Mucosa of stomach (tissue), 1 donor: ENCODE data around the gene AGAP5.
"Not testable (repeated sequence)": the region's sequence is repeated elsewhere in the genome, so short reads cannot be mapped to it uniquely, and the experiment has no call there.

ENCODE experiments used
- H3K27me3 ChIP-seq: one replicate; pipeline ENCODE4 v1.7.0; 2013; ENCODE audit warnings: mild to moderate bottlenecking, low read length; ENCODE audit not compliant: control insufficient read depth, insufficient read depth
- H3K36me3 ChIP-seq: one replicate; pipeline ENCODE4 v1.7.0; 2013; ENCODE audit warnings: low read length; ENCODE audit not compliant: control insufficient read depth, insufficient read depth
- H3K4me1 ChIP-seq: one replicate; pipeline ENCODE4 v1.7.0; 2013; ENCODE audit warnings: mild to moderate bottlenecking, low read length; ENCODE audit not compliant: control insufficient read depth, insufficient read depth
- H3K4me3 ChIP-seq: one replicate; pipeline ENCODE4 v1.7.0; 2013; ENCODE audit warnings: low read length
- H3K9ac ChIP-seq: one replicate; pipeline ENCODE4 v1.7.0; 2013; ENCODE audit warnings: mild to moderate bottlenecking, low read length, moderate library complexity
- H3K9me3 ChIP-seq: one replicate; pipeline ENCODE4 v1.7.0; 2013; ENCODE audit warnings: mild to moderate bottlenecking, low read length, moderate library complexity; ENCODE audit not compliant: control insufficient read depth
- donor health status: Pancreatic carcinoma.

The AGAP5 gene

DNA sequence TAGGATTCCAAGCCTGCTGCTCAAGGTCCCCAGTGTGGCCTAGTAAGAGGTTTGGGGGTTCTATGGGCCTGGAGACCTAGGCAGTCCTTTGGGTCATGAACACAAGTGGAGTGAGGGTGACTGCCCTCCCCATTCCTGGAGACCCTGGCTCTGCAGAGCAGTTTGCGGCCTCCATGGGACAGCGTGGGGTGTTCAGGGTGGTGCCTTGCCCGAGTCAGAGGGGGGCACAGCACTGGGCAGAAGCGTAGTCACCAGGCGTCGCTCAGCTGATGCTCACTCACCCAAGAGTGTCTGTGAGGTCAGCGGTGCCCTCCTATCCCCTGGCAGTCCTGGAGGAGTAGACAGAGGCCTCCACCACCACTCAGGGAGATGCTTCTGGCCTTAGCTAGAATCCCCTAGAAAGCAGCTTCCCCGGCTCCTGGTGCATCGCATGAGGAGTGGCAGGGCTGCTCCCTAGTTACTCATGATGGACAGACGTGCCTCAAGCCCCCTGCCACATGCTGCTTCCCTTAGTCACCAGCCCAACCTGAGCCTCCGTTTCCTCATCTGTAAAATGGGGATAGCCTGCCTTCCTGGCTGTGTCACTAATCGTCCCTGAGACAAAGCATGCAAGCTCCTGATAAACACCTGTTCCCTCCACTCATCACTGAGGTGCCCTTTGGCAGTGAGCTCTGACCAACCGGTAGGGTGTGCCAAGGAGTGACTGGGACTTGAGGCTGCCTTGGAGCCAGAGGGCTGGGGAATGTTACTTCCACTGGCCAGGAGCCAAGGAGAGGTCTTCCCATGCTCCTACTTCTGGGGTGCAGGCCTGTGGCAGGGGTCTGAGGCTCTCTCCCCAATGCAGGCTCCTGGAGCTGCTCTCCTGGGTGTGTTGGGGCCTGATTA, 33.5 kb downstream of the AGAP5 start:
- H3K36me3 ChIP-seq, H3K4me1 ChIP-seq, H3K4me3 ChIP-seq, H3K9ac ChIP-seq, H3K27me3 ChIP-seq, H3K9me3 ChIP-seq: not testable (repeated sequence)

DNA sequence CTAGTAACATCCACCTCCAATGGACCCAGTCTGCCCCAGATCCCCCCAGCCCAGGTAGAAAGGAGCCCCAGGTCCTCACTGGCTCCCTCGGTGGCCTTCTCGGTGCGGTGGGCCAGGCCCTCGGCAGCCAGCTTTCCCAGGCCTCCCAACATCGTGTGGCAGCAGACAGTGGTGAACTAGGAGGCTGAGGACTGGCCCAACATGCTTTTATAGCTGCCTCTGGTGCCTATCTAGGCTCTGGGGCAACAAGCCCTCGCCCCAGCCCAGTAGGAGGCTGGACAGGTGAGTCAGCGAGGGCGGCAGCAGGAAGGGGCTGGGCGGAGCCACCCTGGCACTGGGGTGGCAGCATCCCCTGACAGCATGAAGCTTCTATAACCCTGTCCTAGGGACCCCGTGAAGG, 34.3 kb downstream of the AGAP5 start:
- H3K27me3 ChIP-seq, H3K9me3 ChIP-seq, H3K9ac ChIP-seq, H3K4me3 ChIP-seq, H3K36me3 ChIP-seq, H3K4me1 ChIP-seq: not testable (repeated sequence)

DNA sequence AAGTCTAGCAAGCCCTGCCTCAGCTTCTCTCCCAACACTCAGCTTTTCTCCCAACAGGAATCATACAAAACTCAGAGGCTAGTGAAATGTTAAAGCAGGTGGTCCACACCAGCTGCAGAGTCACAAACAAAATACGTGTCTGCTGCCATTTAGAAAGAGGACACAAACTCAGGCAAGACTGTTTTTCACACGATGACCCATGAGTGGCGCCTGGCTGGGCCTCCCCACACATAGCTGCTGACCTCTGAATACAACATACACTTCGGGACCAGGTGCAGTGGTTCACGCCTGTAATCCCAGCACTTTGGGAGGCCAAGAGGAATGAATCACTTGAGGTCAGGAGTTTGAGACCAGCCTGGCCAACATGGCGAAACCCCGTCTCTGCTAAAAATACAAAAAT, 35.2 kb downstream of the AGAP5 start:
- not testable (repeated sequence) for H3K4me1 ChIP-seq, H3K36me3 ChIP-seq

DNA sequence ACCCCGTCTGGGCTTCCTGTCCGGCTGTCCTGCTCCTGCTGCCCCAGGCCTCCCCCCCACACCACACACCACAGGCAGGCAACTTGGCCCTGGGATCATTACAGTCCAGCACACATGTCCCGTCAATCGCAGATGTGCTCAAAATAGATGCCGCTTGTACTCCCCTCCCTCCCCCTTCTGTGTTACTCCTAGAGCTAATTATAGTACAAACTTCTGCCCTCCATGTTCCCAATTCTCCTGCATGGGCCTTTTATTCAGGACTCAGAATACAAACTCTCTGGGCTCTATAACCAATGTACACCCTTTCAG, 42.0 kb downstream of the AGAP5 start, which contains the start of gene SYNPO2L:
Gene SYNPO2L, minus strand, starts transcription at position 40 of the 309 bp plus-strand sequence. CDS start 107 bp downstream, outside the sequence.
- no peaks in the 10 kb centered on the region for H3K27me3 ChIP-seq
- no peak within 1 kb of the TSS for H3K4me3 ChIP-seq
- H3K9me3 ChIP-seq = no peaks in the 10 kb centered on the region
- no peaks in the 10 kb centered on the region for H3K4me1 ChIP-seq
- H3K9ac ChIP-seq = no peak within 1 kb of the TSS
- H3K36me3 ChIP-seq = no peaks in the 10 kb centered on the region

More for the DNA sequence above, 35.2 kb downstream of the AGAP5 start:
- not testable (repeated sequence) for H3K4me3 ChIP-seq, H3K9me3 ChIP-seq, H3K27me3 ChIP-seq, H3K9ac ChIP-seq

DNA sequence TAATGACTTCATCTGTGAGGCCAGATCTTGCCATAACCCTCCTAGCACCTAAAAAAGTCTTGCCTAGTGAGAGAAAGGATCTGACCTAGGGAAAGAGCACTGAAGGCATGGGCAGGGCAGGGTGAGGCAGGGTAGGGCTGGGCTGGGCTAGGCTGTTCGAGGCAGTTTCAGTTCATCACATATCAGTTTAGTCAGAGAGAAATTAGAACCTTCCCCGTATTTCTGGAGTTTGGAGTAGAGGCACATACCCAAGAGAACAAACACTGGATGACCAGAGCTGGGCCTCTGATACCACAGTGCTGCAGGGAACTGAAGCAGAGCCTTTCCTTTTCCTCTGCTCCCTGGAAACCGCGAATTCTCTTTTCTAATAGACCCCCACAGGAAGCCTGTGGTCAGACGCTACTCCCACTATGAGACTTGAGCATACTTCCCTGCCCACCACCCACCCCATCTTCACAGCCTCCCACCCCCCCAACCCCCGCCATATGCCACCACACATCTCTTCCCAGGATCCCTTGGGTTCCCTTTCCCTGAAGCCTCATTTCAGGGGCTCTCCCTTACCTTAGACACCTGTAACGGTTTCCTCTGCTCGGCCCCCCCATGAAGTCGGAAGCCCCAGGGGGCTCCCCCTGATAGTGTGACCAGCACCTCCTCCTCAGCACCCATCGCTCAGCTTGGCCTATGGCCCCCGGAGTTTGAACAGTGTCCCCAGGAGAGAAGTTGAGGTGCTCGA, 42.5 kb downstream of the AGAP5 start:
- Histone ChIP-seq H3K9ac (no peak overlapping the region), H3K4me3 (no peak overlapping the region), H3K9me3 (no peaks in the 10 kb centered on the region), H3K27me3 (no peaks in the 10 kb centered on the region), H3K4me1 (no peaks in the 10 kb centered on the region), H3K36me3 (no peaks in the 10 kb centered on the region)

DNA sequence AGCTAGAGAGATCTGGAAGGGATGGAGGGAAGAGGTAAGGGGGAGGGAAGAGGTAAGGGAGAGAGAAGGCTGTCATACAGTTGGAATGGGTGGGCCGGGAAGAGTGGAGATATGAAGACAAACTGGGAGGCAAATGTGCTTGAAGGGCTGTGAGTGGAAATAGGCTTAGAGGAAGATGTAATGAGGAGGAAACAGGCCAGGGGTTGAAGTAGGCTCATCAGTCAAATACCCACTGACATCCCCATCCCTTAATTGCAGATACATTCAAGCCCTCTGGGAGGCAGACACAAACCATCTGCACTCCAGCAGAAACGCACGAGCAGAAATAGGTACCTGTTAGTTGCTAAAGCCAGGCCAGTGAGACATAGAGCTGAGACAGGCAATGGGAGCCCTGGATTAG, 44.2 kb downstream of the AGAP5 start:
- Histone ChIP-seq H3K4me3 (no peak overlapping the region), H3K9ac (no peak overlapping the region), H3K27me3 (no peaks in the 10 kb centered on the region)

DNA sequence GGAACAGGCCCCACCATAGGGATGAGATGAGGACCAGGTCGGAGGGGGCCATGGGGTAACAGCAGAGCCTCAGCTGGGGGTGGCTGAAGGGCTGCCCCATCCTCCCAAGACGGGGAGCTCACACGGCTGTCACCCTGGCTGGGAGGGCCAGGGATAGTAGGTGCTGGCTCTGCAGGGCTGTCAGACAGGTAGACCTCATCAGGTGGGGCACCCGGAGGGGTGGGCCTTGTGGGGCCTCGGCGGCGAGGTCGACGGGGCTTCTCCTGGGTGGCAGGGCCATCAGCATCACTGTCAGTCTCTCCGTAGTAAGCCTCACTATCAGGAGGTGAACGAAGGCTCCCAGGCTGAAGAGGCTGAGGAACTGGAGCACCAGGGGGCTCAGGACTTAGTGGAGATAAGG, 44.7 kb downstream of the AGAP5 start:
- no peak overlapping the region for H3K4me3 ChIP-seq

More for the DNA sequence above, 44.2 kb downstream of the AGAP5 start:
- no peaks in the 10 kb centered on the region for H3K36me3 ChIP-seq
- no peaks in the 10 kb centered on the region for H3K4me1 ChIP-seq
- H3K9me3 ChIP-seq = no peaks in the 10 kb centered on the region

DNA sequence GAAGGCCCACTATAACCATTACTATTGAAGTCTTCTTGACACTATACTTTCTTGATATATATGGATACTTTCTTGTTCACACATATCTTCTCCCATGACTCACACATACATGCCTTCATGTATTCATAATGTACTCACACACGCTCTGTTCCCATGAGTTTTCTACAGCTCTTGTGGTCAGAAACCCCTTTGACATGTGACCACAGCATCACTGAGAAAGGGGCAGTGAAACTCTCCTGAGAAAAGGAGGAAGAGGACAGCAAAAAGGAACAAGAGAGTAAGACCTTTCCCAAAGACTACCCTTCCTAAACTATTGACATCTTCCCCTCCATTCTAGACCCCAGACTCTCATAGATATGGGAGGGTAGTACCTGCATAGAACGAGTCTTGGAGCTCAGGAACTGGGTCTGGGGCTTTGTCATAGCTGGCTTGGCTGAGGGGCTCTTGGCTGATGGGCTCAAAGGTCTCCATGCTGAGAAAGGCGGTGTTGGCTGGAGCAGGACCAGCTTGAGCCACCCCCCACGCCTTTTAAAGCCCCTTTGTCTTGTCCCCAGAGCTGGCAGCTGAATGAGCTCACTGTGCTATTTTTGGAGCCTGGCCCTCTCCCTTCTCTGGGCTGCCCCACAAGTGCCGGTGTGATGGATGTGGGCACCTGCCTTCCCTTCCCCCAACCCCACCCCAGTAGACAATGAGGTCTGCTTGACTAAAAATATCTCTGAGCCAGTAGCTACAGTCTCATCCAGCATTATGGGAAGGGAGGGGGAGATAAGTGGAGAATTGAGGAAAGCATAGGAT, 47.2 kb downstream of the AGAP5 start:
- H3K27me3 ChIP-seq = peaks cover 2% of the 10 kb centered on the region
- no peak overlapping the region for H3K9ac ChIP-seq
- H3K9me3 ChIP-seq = no peaks in the 10 kb centered on the region
- no peak overlapping the region for H3K4me3 ChIP-seq
- no peaks in the 10 kb centered on the region for H3K36me3 ChIP-seq
- H3K4me1 ChIP-seq = peaks cover 18% of the 10 kb centered on the region

More for the DNA sequence above, 44.7 kb downstream of the AGAP5 start:
- Histone ChIP-seq H3K36me3 (no peaks in the 10 kb centered on the region), H3K9ac (no peak overlapping the region), H3K9me3 (no peaks in the 10 kb centered on the region), H3K4me1 (peaks cover 5% of the 10 kb centered on the region), H3K27me3 (peaks cover 2% of the 10 kb centered on the region)

DNA sequence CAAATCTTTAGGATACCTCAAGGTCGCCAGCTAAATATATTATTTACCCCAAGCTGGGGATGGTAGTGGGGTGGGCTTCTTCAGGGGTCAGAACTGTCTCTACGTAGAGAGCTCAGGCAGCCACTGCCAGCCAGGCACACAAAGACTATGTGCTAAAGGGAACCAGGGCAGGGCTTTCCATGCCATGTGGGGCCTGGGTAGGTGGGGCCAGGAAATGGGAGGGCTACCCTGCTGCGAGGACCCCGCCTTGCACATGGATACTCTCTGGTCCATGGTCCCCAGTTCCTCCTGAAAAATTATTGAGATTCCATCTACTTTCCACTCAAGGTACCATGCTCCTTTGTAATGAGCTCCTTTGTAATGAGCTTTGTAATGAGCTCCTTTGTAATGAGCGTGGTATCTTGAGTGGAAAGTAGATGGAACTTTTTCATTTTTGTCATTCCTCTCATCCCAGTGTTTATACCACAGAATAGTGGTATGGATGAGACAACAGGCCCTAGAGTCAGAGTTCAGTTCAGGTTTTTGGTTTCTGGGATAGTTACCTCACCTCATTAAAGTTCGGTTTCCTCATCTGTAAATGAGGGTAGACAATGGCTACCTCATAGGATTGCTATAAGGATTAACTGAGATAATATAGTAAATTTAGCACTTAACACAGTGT, 47.9 kb downstream of the AGAP5 start:
- no peak overlapping the region for H3K9ac ChIP-seq
- H3K4me1 ChIP-seq = peaks cover 18% of the 10 kb centered on the region
- H3K27me3 ChIP-seq = peaks cover 2% of the 10 kb centered on the region
- no peaks in the 10 kb centered on the region for H3K9me3 ChIP-seq
- H3K36me3 ChIP-seq = no peaks in the 10 kb centered on the region
- no peak overlapping the region for H3K4me3 ChIP-seq

DNA sequence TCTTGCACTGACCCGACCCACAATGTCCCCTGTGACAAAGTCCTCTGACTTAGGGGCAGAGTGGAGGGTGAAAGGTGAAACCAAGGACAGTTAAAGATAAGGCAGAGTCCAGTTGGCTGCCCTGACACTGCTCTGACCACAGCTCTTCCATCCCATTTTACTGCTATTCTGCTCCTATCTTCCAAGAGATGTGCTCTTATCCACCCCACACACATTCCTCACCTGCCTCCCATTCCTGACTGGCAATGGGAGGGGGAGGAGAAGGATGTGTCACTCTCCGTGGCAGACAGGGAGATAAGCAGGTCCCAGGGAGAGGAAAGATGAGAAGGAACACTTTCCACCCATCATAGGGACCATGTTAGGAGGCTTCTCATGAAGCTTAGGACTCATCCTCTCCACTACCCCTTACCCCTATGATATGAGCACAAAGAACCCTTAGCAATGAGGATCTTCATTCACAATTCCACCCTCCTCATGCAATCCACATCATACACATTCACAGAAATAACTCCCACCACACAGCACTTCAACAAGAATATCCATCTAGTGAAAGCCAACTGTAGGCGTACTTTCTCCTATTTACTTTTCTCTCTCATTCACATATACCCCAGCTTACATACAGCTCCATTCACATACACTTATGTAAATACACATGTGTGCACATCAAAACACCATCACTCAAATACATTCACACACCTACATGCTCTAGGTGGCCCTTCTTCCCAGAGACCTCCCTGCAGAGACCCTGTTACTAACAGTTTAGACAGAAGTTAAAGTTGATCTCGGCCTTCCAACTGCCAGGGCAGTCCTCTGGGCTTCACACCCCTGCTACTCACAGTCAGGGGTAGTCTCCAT, 48.7 kb downstream of the AGAP5 start:
- H3K9ac ChIP-seq = no peak overlapping the region
- H3K4me1 ChIP-seq = peaks cover 25% of the 10 kb centered on the region
- H3K4me3 ChIP-seq = no peak overlapping the region
- no peaks in the 10 kb centered on the region for H3K36me3 ChIP-seq
- H3K27me3 ChIP-seq = peaks cover 2% of the 10 kb centered on the region
- no peaks in the 10 kb centered on the region for H3K9me3 ChIP-seq
